Measurements from ENCODE around the gene ITLN1.
"Not testable (repeated sequence)": the region's sequence is repeated elsewhere in the genome, so short reads cannot be mapped to it uniquely, and the experiment has no call there.

ITLN1 gene

DNA sequence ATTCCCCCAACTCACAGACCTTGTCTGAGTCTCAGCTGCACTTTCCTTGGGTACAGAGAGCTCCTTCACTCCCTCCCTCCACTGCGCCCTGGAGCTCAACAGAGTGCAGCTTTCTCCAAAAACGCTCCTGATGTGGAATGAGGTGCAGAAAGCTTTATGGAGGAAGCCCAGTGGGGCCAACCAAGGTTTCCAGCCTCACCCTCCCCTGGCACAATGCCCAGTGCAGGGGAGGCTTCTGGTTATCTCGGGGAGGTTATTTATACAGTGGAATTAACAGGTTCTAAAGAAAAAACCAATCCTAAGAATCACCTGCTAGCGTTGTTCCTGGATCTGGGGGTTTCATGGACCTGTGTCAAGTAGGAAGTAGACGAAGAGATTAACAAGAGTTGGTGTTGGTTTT lies at the start of gene ITLN1:
Gene ITLN1, minus strand, starts transcription at position 139 of the 400 bp plus-strand sequence. CDS start 303 bp downstream, outside the sequence.
- no peak within 1 kb of the TSS for H3K4me3 ChIP-seq (ENCODE audit: low read length)
- H3K36me3 ChIP-seq (ENCODE audit: control insufficient read depth, insufficient read depth, low read length): no peaks in the 10 kb centered on the region

DNA sequence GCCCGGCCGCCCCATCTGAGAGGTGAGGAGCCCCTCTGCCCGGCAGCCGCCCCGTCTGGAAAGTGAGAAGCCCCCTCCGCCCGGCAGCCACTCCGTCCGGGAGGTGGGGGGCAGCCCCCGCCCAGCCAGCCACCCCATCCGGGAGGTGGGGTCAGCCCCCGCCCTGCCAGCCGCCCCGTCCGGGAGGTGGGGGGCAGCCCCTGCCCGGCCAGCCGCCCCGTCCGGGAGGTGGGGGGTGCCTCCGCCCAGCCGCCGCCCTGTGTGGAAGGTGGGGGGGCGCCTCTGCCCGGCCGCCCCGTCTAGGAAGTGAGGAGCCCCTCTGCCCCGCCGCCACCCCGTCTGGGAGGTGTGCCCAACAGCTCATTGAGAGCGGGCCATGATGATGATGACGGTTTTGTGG lies 48.3 kb upstream of the ITLN1 start:
- H3K27ac ChIP-seq (ENCODE audit: low read depth, low read length); H3K27me3 ChIP-seq (ENCODE audit: control insufficient read depth, insufficient read depth, low read length); H3K9ac ChIP-seq (ENCODE audit: low read length); H3K4me1 ChIP-seq (ENCODE audit: control insufficient read depth, insufficient read depth, low read length); H3K36me3 ChIP-seq (ENCODE audit: control insufficient read depth, insufficient read depth, low read length); H3K4me3 ChIP-seq (ENCODE audit: low read length): not testable (repeated sequence)

More for the DNA sequence above, at the start of gene ITLN1:
- Histone ChIP-seq H3K9ac (ENCODE audit: low read length) (no peak within 1 kb of the TSS), H3K27me3 (ENCODE audit: control insufficient read depth, insufficient read depth, low read length) (no peaks in the 10 kb centered on the region), H3K27ac (ENCODE audit: low read depth, low read length) (no peak within 1 kb of the TSS), H3K4me1 (ENCODE audit: control insufficient read depth, insufficient read depth, low read length) (no peaks in the 10 kb centered on the region)

DNA sequence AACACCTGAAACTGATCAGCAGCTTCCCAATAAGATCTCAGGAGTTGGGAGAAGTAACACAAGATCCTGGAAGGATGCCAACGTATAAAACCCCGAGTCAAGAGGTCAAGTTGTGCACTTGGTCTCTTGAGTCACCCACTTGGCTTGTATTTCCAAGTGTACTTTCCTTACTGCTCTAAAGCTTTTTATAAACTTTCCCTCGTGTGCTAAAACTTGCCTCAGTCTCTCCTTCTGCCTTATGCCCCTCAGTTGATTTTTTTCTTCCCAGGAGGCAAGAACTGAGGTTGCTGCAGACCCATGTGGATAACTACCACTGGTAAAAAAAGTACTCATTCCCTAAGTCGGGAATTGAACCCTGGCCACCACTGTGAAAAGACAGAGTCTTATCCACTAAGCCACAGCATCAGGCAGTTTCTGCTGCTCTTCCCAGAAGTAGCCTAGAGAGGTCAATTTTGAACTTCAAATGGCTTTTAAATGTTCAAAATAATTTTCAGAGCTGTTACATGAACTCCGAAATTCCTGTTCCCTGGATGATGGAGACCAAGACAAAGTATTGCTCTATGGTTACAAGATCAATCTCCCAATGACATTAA lies 40.8 kb upstream of the ITLN1 start:
- Histone ChIP-seq H3K4me3 (ENCODE audit: low read length) (no peak overlapping the region), H3K4me1 (ENCODE audit: control insufficient read depth, insufficient read depth, low read length) (no peaks in the 10 kb centered on the region), H3K27me3 (ENCODE audit: control insufficient read depth, insufficient read depth, low read length) (no peaks in the 10 kb centered on the region), H3K36me3 (ENCODE audit: control insufficient read depth, insufficient read depth, low read length) (no peaks in the 10 kb centered on the region), H3K27ac (ENCODE audit: low read depth, low read length) (no peak overlapping the region), H3K9ac (ENCODE audit: low read length) (no peak overlapping the region)

DNA sequence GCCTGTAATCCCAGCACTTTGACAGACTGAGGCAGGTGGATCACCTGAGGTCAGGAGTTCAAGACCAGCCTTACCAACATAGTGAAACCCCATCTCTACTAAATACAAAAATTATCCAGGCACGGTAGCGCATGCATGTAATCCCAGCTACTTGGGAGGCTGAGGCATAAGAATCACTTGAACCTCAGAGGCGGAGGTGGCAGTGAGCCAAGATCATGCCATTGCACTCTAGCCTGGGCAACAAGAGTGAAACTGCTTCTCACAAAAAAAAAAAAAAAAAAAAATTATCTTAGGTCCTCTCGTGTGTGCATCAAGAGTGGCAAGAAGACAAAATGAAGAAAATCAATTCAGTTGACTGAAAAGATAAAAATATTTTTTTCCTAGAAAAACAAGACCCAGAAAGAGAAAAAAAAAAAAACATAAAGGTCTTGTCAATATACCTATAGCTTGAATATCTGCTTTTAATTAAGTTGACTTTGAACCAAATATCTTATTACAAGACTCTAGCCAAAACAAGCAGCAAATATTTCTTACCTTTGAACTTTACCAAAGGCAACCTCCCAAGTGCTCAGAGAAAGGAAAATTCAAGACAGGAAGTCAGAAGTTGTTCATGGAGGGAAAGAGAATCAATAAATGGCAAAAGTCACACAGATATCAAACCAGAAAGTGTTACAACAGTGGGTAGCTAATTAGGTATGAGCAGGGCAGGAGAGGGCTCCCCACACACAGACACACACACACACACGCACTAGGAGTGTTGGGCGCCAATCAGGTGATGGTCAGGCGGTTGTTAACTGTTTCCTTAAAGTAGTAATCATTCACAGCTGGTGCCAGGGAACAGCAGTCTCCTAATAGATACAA lies 40.0 kb upstream of the ITLN1 start:
- no peaks in the 10 kb centered on the region for H3K36me3 ChIP-seq (ENCODE audit: control insufficient read depth, insufficient read depth, low read length)
- no peak overlapping the region for H3K4me3 ChIP-seq (ENCODE audit: low read length)
- no peaks in the 10 kb centered on the region for H3K27me3 ChIP-seq (ENCODE audit: control insufficient read depth, insufficient read depth, low read length)
- no peaks in the 10 kb centered on the region for H3K4me1 ChIP-seq (ENCODE audit: control insufficient read depth, insufficient read depth, low read length)
- H3K27ac ChIP-seq (ENCODE audit: low read depth, low read length): no peak overlapping the region
- H3K9ac ChIP-seq (ENCODE audit: low read length): no peak overlapping the region

DNA sequence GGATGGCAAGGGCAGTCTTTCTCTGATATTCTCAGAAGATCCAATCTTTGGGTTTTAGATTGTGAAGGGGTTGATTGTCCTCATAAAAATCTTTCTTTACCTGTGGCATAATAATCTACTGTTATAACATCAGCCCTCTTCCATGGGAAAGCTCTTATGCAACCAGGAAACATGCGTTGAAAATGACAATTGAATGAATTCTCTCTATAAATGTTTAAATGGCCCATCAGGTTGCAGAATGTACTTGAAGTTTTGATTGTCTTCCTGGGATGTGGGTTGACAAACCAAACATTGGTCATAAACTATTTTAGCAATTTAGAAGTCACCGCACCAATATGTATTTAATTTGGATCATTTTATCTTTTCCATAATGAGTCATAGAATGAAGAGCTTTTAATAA lies 31.7 kb upstream of the ITLN1 start:
- Histone ChIP-seq H3K27ac (ENCODE audit: low read depth, low read length) (no peak overlapping the region), H3K36me3 (ENCODE audit: control insufficient read depth, insufficient read depth, low read length) (no peaks in the 10 kb centered on the region), H3K4me3 (ENCODE audit: low read length) (no peak overlapping the region), H3K27me3 (ENCODE audit: control insufficient read depth, insufficient read depth, low read length) (no peaks in the 10 kb centered on the region), H3K4me1 (ENCODE audit: control insufficient read depth, insufficient read depth, low read length) (no peaks in the 10 kb centered on the region), H3K9ac (ENCODE audit: low read length) (no peak overlapping the region)

DNA sequence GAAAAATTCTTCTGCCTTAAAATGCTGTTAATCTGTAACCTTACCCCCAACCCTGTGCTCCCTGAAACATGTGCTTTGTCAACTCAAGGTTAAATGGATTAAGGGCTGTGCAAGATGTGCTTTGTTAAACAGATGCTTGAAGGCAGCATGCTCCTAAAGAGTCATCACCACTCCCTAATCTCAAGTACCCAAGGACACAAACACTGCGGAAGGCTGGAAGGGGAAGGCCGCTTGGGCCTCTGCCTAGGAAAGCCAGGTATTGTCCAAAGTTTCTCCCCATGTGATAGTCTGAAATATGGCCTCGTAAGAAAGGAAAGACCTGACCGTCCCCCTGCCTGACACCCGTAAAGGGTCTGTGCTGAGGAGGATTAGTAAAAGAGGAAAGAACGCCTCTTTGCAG lies 28.2 kb upstream of the ITLN1 start:
- H3K4me3 ChIP-seq (ENCODE audit: low read length); H3K36me3 ChIP-seq (ENCODE audit: control insufficient read depth, insufficient read depth, low read length); H3K27ac ChIP-seq (ENCODE audit: low read depth, low read length); H3K27me3 ChIP-seq (ENCODE audit: control insufficient read depth, insufficient read depth, low read length); H3K4me1 ChIP-seq (ENCODE audit: control insufficient read depth, insufficient read depth, low read length); H3K9ac ChIP-seq (ENCODE audit: low read length): not testable (repeated sequence)

DNA sequence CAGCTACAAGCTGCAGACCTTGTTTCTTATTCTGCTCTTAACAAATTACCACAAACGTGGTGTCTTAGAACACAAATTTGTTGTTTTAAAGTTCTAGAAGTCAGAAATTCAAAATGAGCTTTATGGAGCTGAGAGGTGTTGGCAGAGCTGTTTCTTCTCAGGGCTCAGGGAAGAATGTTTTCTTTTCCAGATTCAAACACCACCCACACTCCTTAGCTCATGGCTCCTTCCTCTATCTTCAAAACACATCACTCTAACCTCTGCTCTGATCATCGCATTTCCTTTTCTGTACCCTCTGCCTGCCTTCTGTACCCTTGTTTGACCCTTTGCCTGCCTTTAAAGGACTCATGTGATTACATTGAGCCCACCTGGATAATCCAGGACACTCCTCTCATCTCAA lies 26.9 kb upstream of the ITLN1 start:
- Histone ChIP-seq H3K36me3 (ENCODE audit: control insufficient read depth, insufficient read depth, low read length) (no peaks in the 10 kb centered on the region), H3K27ac (ENCODE audit: low read depth, low read length) (no peak overlapping the region), H3K4me3 (ENCODE audit: low read length) (no peak overlapping the region), H3K27me3 (ENCODE audit: control insufficient read depth, insufficient read depth, low read length) (no peaks in the 10 kb centered on the region), H3K4me1 (ENCODE audit: control insufficient read depth, insufficient read depth, low read length) (no peaks in the 10 kb centered on the region), H3K9ac (ENCODE audit: low read length) (no peak overlapping the region)

DNA sequence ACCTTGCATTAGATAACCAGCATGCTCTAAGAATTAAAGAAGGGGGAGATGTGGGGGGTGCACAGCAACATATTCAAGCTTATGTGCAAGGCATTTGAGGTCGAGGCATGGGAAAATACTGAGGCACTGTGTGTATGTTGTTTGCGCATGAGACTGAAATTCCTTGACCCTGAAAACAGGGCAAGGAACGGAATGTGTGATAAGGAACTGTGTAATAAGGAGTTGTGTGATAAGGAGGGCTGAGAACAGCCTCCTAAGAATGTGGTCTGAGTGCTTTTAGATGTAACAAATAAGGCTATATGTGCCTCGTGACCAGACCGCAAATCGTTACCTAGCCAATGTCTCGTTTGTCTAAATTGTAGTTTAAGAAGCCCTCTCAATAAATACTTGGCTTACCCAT lies 26.5 kb upstream of the ITLN1 start:
- H3K4me3 ChIP-seq (ENCODE audit: low read length): no peak overlapping the region
- H3K36me3 ChIP-seq (ENCODE audit: control insufficient read depth, insufficient read depth, low read length): no peaks in the 10 kb centered on the region
- no peak overlapping the region for H3K9ac ChIP-seq (ENCODE audit: low read length)
- no peaks in the 10 kb centered on the region for H3K4me1 ChIP-seq (ENCODE audit: control insufficient read depth, insufficient read depth, low read length)
- H3K27ac ChIP-seq (ENCODE audit: low read depth, low read length): no peak overlapping the region
- no peaks in the 10 kb centered on the region for H3K27me3 ChIP-seq (ENCODE audit: control insufficient read depth, insufficient read depth, low read length)

DNA sequence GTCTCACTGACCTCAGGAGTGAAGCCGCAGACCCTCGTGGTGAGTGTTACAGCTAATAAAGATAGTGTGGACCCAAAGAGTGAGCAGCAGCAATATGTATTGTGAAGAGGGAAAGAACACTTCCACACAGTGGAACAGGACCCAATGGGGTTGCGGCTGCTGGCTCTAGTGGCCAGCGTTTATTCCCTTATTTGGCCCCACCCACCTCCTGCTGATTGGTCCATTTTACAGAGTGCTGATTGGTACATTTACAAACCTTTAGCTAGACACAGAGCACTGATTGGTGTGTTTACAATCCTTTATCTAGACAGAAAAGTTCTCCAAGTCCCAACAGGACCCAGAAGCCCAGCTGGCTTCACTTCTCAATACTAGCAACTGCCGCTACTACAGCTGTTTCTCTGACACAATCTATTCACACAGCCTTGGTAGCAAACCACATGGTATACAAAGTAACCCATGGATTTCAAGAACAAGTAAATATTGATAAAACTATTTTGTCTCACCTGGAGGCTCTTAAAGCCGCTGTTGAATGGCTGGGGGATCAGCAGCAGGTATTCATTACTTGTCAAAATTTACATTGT lies 25.3 kb upstream of the ITLN1 start:
- Histone ChIP-seq H3K9ac (ENCODE audit: low read length) (no peak overlapping the region), H3K4me1 (ENCODE audit: control insufficient read depth, insufficient read depth, low read length) (no peaks in the 10 kb centered on the region), H3K4me3 (ENCODE audit: low read length) (no peak overlapping the region), H3K27me3 (ENCODE audit: control insufficient read depth, insufficient read depth, low read length) (no peaks in the 10 kb centered on the region), H3K27ac (ENCODE audit: low read depth, low read length) (no peak overlapping the region), H3K36me3 (ENCODE audit: control insufficient read depth, insufficient read depth, low read length) (no peaks in the 10 kb centered on the region)

DNA sequence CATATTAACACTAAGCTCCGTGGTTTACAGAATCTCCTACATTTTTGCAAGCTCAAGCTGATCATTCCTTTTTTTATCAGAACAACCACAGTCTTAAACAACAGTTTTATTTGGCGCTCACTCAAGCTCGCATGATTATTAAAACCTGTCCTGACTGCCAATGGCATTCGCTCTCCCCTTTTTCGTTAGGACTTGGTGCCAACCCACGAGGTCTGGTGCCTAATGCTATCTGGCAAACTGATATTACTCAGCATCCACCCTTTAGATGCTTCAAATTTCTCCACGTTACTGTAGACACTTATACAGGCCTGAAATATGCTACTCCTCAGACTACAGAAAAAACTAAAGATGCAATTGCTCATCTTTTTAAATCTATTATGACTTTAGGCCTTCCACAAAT lies 23.0 kb upstream of the ITLN1 start:
- no peaks in the 10 kb centered on the region for H3K27me3 ChIP-seq (ENCODE audit: control insufficient read depth, insufficient read depth, low read length)
- H3K36me3 ChIP-seq (ENCODE audit: control insufficient read depth, insufficient read depth, low read length): no peaks in the 10 kb centered on the region
- no peak overlapping the region for H3K9ac ChIP-seq (ENCODE audit: low read length)
- H3K4me1 ChIP-seq (ENCODE audit: control insufficient read depth, insufficient read depth, low read length): no peaks in the 10 kb centered on the region
- no peak overlapping the region for H3K4me3 ChIP-seq (ENCODE audit: low read length)
- no peak overlapping the region for H3K27ac ChIP-seq (ENCODE audit: low read depth, low read length)

DNA sequence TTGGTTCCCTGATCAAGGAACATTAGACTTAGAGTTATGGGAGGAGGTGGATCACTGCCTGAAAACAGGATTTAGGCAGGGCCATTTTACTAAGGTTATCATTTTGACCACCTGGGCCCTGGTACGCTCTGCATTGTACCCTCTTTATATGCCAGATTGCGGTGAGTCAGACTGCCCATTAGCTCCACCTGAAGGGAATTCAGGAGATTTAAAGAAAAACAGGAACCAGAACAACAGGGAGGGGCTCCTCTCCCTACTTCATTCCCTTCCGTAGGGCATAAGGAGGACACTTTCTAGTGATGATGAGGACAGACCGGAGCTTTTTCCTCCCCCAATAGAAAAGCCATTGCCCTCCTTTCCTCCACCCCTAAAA lies 20.6 kb upstream of the ITLN1 start:
- Histone ChIP-seq H3K4me1 (ENCODE audit: control insufficient read depth, insufficient read depth, low read length) (no peaks in the 10 kb centered on the region), H3K27ac (ENCODE audit: low read depth, low read length) (no peak overlapping the region), H3K27me3 (ENCODE audit: control insufficient read depth, insufficient read depth, low read length) (no peaks in the 10 kb centered on the region), H3K36me3 (ENCODE audit: control insufficient read depth, insufficient read depth, low read length) (no peaks in the 10 kb centered on the region), H3K4me3 (ENCODE audit: low read length) (no peak overlapping the region), H3K9ac (ENCODE audit: low read length) (no peak overlapping the region)

DNA sequence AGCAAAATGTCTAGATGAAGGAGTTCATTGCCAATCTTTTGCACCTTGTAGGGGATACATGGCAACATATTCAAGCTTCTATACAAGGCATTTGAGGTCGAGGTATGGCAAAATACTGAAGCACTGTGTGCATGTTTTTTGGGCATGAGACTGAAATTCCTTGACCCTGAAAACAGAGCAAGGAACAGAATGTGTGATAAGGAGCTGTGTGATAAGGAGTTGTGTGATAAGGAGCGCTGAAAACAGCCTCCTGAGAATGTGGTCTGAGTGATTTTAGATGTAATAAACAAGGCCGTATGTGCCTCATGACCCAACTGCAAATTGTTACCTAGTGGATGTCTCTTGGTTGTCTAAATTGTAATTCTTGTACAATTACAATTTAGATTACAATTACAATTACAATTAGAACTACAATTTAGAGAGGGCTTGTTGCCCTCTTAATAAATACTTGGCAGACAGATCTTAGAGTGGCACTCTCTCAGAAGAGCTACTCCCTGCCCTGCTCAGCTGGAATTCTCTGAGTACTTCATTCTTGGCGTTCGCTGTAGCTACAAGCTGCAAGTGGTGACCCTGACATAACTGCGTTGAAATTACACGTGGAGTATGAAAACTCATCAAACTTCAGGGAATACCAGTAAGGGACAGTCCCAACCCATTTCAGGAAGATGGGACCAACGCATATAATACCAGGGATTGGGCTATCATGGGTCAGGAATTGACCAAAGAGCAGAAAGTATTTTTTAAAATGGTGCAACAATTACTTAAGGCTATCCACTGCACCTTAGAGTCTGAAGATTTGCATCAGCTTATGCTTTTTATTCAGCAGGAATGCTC lies 20.0 kb upstream of the ITLN1 start:
- Histone ChIP-seq H3K4me3 (ENCODE audit: low read length) (no peak overlapping the region), H3K27me3 (ENCODE audit: control insufficient read depth, insufficient read depth, low read length) (no peaks in the 10 kb centered on the region), H3K9ac (ENCODE audit: low read length) (no peak overlapping the region), H3K4me1 (ENCODE audit: control insufficient read depth, insufficient read depth, low read length) (no peaks in the 10 kb centered on the region), H3K27ac (ENCODE audit: low read depth, low read length) (no peak overlapping the region), H3K36me3 (ENCODE audit: control insufficient read depth, insufficient read depth, low read length) (no peaks in the 10 kb centered on the region)

All from rectal smooth muscle tissue (tissue), 1 donor.